ENCODE results near the gene ABHD1. TPM values are rescaled to one million over a fixed set of nuclear protein-coding genes. Genes with fewer than 3 reads are reported as not detected.

Gene ABHD1
- total RNA-seq, 4 donors from 2014 or later, result 1.2 TPM; not detected in 3

- no peak for DNase-seq
- intact Hi-C loops (cut with DNase I; ENCODE audit: low total_unique reads), result loop anchor here (10.0 kb wide), 1 partner anchor 55 kb away; no protein-coding TSS in a partner anchor
These were observed 15.7 kb downstream of the ABHD1 start, which contains the start of gene PRR30 for GRCh38 chr2:27139310-27139709. Gene PRR30 (minus strand): TSS chr2:27139410. CDS start chr2:27138329, 1,081 bp downstream.

GRCh38 chr2:27143285-27143684 is 19.7 kb downstream of the ABHD1 start:
- H3K9me3 ChIP-seq, result no peaks in the 10 kb centered on the region
- intact Hi-C loops (cut with DNase I; ENCODE audit: low total_unique reads), result no loop called here
- H3K4me1 ChIP-seq, result no peaks in the 10 kb centered on the region
- H3K27me3 ChIP-seq, result no peaks in the 10 kb centered on the region
- no peaks in the 10 kb centered on the region for H3K36me3 ChIP-seq
- DNase-seq, result no peak
- TF ChIP-seq CTCF (IDR thresholded peaks at IDR 0.05), result no peak
- TF ChIP-seq POLR2A (IDR thresholded peaks at IDR 0.05), result no peak
- H3K4me3 ChIP-seq, result no peak overlapping the region
- no peak overlapping the region for H3K27ac ChIP-seq

More at GRCh38 chr2:27139310-27139709, 15.7 kb downstream of the ABHD1 start, which contains the start of gene PRR30:
- no peak within 1 kb of the TSS for H3K27ac ChIP-seq
- H3K4me3 ChIP-seq, result no peak within 1 kb of the TSS
- no peaks in the 10 kb centered on the region for H3K4me1 ChIP-seq
- TF ChIP-seq POLR2A (IDR thresholded peaks at IDR 0.05), result no peak
- no peak for TF ChIP-seq CTCF (IDR thresholded peaks at IDR 0.05)
- H3K27me3 ChIP-seq, result no peaks in the 10 kb centered on the region
- no peaks in the 10 kb centered on the region for H3K36me3 ChIP-seq
- no peaks in the 10 kb centered on the region for H3K9me3 ChIP-seq

GRCh38 chr2:27145682-27146081 is 22.1 kb downstream of the ABHD1 start:
- no peaks in the 10 kb centered on the region for H3K9me3 ChIP-seq
- no peak overlapping the region for H3K27ac ChIP-seq
- H3K36me3 ChIP-seq, result no peaks in the 10 kb centered on the region
- no peak overlapping the region for H3K4me3 ChIP-seq
- intact Hi-C loops (cut with DNase I; ENCODE audit: low total_unique reads), result no loop called here
- TF ChIP-seq POLR2A (IDR thresholded peaks at IDR 0.05), result no peak
- TF ChIP-seq CTCF (IDR thresholded peaks at IDR 0.05), result no peak
- H3K4me1 ChIP-seq, result no peaks in the 10 kb centered on the region
- DNase-seq, result no peak
- no peaks in the 10 kb centered on the region for H3K27me3 ChIP-seq

DNA sequence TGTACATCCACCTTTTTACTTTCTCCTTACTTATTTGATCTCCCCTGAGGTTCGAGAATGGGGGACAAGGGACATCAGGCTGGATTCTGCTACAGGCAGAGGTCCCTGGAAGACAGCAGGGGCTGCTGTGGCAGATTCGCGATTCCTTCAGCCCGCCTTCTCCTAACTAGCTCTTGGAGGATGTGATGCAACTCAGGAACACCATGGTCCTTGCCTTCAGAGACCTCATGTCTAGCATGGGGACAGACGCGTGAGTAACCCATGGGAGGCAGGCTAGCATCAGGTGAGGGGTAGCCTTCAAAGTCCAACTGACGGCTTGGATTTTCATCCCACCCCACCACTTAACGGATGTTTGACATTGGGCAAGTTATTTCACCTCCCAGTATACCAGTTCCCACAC is 24.3 kb downstream of the ABHD1 start:
- H3K27me3 ChIP-seq, result no peaks in the 10 kb centered on the region
- no peak for DNase-seq
- no peaks in the 10 kb centered on the region for H3K9me3 ChIP-seq
- no peak overlapping the region for H3K4me3 ChIP-seq
- H3K4me1 ChIP-seq, result peaks cover 0 to 4% of the 10 kb centered on the region in 2 donors
- intact Hi-C loops (cut with DNase I; ENCODE audit: low total_unique reads), result no loop called here
- no peaks in the 10 kb centered on the region for H3K36me3 ChIP-seq
- no peak for TF ChIP-seq CTCF (IDR thresholded peaks at IDR 0.05)
- no peak for TF ChIP-seq POLR2A (IDR thresholded peaks at IDR 0.05)
- peak overlapping the region in 1 of 2 donors; percentile 92 for H3K27ac ChIP-seq

DNA sequence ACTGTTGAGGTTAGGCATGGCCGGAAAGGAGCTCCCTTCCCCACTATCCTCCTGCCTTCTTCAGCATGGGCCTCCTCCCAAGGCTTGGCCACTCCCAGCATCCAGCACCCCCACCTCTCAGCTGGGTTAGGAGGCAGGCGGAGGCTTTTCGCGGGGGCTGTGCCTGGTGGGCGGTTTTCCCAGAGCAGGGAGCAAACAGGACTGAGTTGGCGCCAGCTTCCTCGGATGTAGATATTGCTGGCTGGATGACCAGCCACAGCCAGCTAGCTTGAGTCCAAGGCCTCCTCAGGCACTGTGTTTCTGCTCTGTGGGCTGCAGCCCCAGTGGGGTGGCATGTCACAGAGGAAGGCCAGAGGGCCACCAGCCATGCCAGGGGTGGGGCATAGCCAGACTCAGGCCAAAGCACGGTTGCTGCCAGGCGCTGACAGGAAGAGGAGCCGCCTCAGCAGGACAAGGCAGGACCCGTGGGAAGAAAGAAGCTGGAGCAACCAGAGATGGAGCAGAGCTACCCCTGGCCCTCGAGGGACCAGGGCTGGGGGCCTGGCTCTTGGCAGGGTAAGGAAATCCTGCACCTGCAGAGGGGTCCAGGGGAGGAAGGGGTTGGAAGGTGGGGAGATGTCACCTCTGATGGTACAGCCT is 25.3 kb downstream of the ABHD1 start, which contains the start of gene TCF23:
TCF23 (plus strand) TSS at position 204 of the 639 bp plus-strand sequence; CDS start at position 334, 130 bp downstream.
- peak within 1 kb of the TSS; percentile 92 to 93 for H3K27ac ChIP-seq
- H3K4me3 ChIP-seq, result peak within 1 kb of the TSS; percentile 45 to 49
- no peaks in the 10 kb centered on the region for H3K36me3 ChIP-seq
- H3K27me3 ChIP-seq, result no peaks in the 10 kb centered on the region
- no peaks in the 10 kb centered on the region for H3K9me3 ChIP-seq
- TF ChIP-seq POLR2A (IDR thresholded peaks at IDR 0.05) (peak in 1 of 2 donors; percentile 60), CTCF (IDR thresholded peaks at IDR 0.05) (no peak)
- peaks cover 0 to 5% of the 10 kb centered on the region in 2 donors for H3K4me1 ChIP-seq
- peak; percentile 93 to 94 for DNase-seq
- intact Hi-C loops (cut with DNase I; ENCODE audit: low total_unique reads), result no loop called here
